GM23338 (cell line): ENCODE data around the gene KRTAP10-6.
"Not testable (repeated sequence)": the region's sequence is repeated elsewhere in the genome, so short reads cannot be mapped to it uniquely, and the experiment has no call there.

Source experiments
- CREB1 ChIP-seq: fragments of 250-450 bp; sonication (Bioruptor Pico); IDR thresholded peaks from 2 replicates; pipeline ENCODE4 v1.5.0; 2020; ENCODE audit warnings: low read depth, mild to moderate bottlenecking, moderate library complexity
- EZH2 ChIP-seq: fragments of 200-600 bp; sonication (generic); IDR thresholded peaks from one replicate; pipeline ENCODE4 v1.8.0; 2017; ENCODE audit warnings: antibody characterized with exemption, mild to moderate bottlenecking, low read depth; ENCODE audit not compliant: unreplicated experiment
- EZH2phosphoT487 ChIP-seq: fragments of 200-600 bp; sonication (generic); IDR thresholded peaks from one replicate; pipeline ENCODE4 v1.8.1; 2018; ENCODE audit warnings: antibody characterized with exemption; ENCODE audit not compliant: unreplicated experiment
- JUNB ChIP-seq: IDR thresholded peaks from one replicate; pipeline ENCODE4 v1.6.1; 2016; ENCODE audit warnings: antibody characterized with exemption; ENCODE audit not compliant: unreplicated experiment
- POLR2AphosphoS5 ChIP-seq: IDR thresholded peaks from 2 replicates; pipeline ENCODE4 v1.6.1; 2016; ENCODE audit warnings: antibody characterized with exemption, low read depth
- STAT1 ChIP-seq: IDR thresholded peaks from one replicate; pipeline ENCODE4 v1.6.1; 2016; ENCODE audit warnings: antibody characterized with exemption; ENCODE audit not compliant: unreplicated experiment
- ZNF331 ChIP-seq: fragments of 250-450 bp; sonication (Bioruptor Pico); IDR thresholded peaks from 2 replicates; pipeline ENCODE4 v1.5.0; 2020; ENCODE audit warnings: low read depth, mild to moderate bottlenecking, moderate library complexity
- TF ChIP-seq, protein P1 (sequence below), 2 experiments: fragments of 200-600 bp in 1 of 2; sonication (generic) in 1 of 2; conservative IDR thresholded peaks; 2 replicates each; pipeline versions ENCODE4 v1.5.1 to v1.6.1; 2016 to 2017; ENCODE audit warnings: antibody characterized with exemption in 2 of 2, low read depth in 2 of 2, mild to moderate bottlenecking in 2 of 2, moderate library complexity in 1 of 2
- TF ChIP-seq, protein P2 (sequence below): IDR thresholded peaks from one replicate; pipeline ENCODE4 v1.6.1; 2018; ENCODE audit warnings: antibody characterized with exemption; ENCODE audit not compliant: unreplicated experiment
- TF ChIP-seq, protein P3 (sequence below): IDR thresholded peaks from 2 replicates; pipeline ENCODE4 v1.6.1; 2016; ENCODE audit warnings: antibody characterized with exemption

DNA sequence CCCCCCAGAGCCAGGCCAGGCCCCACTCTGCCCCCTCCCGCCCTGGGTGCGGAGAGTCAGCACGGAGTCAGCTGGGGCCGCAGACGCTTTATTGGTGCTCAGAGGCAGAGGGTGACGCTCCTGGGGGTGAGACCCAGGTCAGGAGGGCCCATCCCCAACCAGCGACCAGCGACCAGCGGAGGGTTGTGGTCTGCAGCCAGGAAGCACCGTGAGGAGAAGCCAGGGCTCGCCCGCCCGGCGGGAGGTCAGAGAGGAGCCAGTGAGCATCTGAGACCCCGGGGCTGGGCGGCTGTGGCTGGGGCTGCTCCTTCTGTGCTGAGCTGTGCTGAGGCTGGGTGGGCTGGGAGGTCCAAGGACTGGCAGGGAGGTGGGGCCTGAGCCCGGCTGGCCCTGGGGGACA lies 42.0 kb downstream of the KRTAP10-6 start:
- TF ChIP-seq, protein P1, sequence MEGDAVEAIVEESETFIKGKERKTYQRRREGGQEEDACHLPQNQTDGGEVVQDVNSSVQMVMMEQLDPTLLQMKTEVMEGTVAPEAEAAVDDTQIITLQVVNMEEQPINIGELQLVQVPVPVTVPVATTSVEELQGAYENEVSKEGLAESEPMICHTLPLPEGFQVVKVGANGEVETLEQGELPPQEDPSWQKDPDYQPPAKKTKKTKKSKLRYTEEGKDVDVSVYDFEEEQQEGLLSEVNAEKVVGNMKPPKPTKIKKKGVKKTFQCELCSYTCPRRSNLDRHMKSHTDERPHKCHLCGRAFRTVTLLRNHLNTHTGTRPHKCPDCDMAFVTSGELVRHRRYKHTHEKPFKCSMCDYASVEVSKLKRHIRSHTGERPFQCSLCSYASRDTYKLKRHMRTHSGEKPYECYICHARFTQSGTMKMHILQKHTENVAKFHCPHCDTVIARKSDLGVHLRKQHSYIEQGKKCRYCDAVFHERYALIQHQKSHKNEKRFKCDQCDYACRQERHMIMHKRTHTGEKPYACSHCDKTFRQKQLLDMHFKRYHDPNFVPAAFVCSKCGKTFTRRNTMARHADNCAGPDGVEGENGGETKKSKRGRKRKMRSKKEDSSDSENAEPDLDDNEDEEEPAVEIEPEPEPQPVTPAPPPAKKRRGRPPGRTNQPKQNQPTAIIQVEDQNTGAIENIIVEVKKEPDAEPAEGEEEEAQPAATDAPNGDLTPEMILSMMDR (conservative IDR thresholded peaks at IDR 0.05; ENCODE audit: low read depth in 2 of 2) = not testable (repeated sequence)
- TF ChIP-seq, protein P2, sequence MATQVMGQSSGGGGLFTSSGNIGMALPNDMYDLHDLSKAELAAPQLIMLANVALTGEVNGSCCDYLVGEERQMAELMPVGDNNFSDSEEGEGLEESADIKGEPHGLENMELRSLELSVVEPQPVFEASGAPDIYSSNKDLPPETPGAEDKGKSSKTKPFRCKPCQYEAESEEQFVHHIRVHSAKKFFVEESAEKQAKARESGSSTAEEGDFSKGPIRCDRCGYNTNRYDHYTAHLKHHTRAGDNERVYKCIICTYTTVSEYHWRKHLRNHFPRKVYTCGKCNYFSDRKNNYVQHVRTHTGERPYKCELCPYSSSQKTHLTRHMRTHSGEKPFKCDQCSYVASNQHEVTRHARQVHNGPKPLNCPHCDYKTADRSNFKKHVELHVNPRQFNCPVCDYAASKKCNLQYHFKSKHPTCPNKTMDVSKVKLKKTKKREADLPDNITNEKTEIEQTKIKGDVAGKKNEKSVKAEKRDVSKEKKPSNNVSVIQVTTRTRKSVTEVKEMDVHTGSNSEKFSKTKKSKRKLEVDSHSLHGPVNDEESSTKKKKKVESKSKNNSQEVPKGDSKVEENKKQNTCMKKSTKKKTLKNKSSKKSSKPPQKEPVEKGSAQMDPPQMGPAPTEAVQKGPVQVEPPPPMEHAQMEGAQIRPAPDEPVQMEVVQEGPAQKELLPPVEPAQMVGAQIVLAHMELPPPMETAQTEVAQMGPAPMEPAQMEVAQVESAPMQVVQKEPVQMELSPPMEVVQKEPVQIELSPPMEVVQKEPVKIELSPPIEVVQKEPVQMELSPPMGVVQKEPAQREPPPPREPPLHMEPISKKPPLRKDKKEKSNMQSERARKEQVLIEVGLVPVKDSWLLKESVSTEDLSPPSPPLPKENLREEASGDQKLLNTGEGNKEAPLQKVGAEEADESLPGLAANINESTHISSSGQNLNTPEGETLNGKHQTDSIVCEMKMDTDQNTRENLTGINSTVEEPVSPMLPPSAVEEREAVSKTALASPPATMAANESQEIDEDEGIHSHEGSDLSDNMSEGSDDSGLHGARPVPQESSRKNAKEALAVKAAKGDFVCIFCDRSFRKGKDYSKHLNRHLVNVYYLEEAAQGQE = not testable (repeated sequence)
- TF ChIP-seq POLR2AphosphoS5; EZH2; CREB1 (CRISPR knock-in tag); EZH2phosphoT487; ZNF331 (CRISPR knock-in tag); JUNB; STAT1: not testable (repeated sequence)
- TF ChIP-seq, protein P3, sequence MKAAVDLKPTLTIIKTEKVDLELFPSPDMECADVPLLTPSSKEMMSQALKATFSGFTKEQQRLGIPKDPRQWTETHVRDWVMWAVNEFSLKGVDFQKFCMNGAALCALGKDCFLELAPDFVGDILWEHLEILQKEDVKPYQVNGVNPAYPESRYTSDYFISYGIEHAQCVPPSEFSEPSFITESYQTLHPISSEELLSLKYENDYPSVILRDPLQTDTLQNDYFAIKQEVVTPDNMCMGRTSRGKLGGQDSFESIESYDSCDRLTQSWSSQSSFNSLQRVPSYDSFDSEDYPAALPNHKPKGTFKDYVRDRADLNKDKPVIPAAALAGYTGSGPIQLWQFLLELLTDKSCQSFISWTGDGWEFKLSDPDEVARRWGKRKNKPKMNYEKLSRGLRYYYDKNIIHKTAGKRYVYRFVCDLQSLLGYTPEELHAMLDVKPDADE = not testable (repeated sequence)
